Breast epithelium (tissue), 3 donors: Measurements from ENCODE around the gene HLA-DPA1.

Source experiments
- POLR2A ChIP-seq: fragments of 450-650 bp; IDR thresholded peaks from one replicate; pipeline ENCODE4 v1.6.1; 2016; ENCODE audit warnings: antibody characterized with exemption, mild to moderate bottlenecking, moderate library complexity
- POLR2AphosphoS5 ChIP-seq, 3 donors: sonication (generic); formaldehyde crosslinking; IDR thresholded peaks; one replicate each; pipeline ENCODE4 v1.6.1; 2017; ENCODE audit warnings: antibody characterized with exemption in 3 of 3
- TF ChIP-seq, protein P1 (sequence below), 3 donors: fragments of 450-650 bp; IDR thresholded peaks; one replicate each; pipeline ENCODE4 v1.5.1; 2016 to 2017; ENCODE audit warnings: antibody characterized with exemption in 3 of 3, mild to moderate bottlenecking in 3 of 3, moderate library complexity in 3 of 3

DNA sequence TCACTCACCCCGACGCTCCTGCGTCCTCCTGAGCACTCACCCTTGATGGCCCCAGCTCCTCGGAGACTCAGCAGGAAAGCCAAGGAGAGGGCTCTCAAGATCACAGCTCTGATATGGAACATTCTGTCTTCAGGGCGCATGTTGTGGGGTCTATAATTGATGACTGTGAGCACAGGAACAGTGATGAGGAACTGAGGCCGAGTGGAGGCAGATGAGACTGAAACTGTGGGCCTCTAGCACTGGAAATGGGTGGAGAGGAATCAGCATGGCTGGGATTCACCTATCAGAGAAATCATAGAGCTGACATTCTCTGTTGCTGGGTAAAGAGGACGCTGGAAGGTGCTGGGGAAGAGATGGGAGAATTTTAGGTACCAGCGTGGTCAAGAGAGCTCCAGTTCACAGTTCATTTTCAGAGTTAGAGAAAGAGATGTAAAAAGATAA is at the start of gene HLA-DPA1:
- TF ChIP-seq, protein P1, sequence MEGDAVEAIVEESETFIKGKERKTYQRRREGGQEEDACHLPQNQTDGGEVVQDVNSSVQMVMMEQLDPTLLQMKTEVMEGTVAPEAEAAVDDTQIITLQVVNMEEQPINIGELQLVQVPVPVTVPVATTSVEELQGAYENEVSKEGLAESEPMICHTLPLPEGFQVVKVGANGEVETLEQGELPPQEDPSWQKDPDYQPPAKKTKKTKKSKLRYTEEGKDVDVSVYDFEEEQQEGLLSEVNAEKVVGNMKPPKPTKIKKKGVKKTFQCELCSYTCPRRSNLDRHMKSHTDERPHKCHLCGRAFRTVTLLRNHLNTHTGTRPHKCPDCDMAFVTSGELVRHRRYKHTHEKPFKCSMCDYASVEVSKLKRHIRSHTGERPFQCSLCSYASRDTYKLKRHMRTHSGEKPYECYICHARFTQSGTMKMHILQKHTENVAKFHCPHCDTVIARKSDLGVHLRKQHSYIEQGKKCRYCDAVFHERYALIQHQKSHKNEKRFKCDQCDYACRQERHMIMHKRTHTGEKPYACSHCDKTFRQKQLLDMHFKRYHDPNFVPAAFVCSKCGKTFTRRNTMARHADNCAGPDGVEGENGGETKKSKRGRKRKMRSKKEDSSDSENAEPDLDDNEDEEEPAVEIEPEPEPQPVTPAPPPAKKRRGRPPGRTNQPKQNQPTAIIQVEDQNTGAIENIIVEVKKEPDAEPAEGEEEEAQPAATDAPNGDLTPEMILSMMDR (IDR thresholded peaks at IDR 0.05), result no peak
- TF ChIP-seq POLR2AphosphoS5 (IDR thresholded peaks at IDR 0.05), result peak in 2 of 3 donors; percentile 24 to 45
- no peak for TF ChIP-seq POLR2A
